ENCODE data around the gene HUNK.
"Not testable (repeated sequence)": the region's sequence is repeated elsewhere in the genome, so short reads cannot be mapped to it uniquely, and the experiment has no call there.

The HUNK gene

GRCh38 chr21:31872452-31873274 lies at the start of gene HUNK:
TSS of gene HUNK (plus strand) at chr21:31873020. CDS start at chr21:31873675, 655 bp downstream.
- DNase-seq (ENCODE audit: low read depth, low spot score): no peak

GRCh38 chr21:31829736-31830472 lies 42.9 kb upstream of the HUNK start:
- DNase-seq (ENCODE audit: low read depth, low spot score): no peak

DNA sequence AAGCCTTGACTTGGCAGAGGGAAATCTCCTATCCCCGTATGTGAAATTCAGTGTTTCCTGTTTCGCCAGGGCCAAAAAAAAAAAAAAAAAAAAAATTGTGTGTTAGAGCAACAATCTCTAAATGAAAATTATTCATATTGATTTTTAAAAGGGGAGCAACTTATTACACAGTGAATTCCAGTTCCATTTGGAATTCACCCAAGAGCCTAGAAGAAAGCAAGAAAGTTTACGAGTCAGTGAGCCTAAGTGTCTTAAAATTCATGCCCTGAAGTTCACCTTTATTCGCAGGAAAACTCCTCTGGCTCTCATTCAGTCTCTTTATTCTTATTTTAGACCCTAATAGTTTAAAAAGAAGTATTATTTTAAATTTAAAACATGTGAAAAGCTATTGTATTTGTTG lies 42.1 kb upstream of the HUNK start:
- no peak for DNase-seq (ENCODE audit: low read depth, low spot score)

DNA sequence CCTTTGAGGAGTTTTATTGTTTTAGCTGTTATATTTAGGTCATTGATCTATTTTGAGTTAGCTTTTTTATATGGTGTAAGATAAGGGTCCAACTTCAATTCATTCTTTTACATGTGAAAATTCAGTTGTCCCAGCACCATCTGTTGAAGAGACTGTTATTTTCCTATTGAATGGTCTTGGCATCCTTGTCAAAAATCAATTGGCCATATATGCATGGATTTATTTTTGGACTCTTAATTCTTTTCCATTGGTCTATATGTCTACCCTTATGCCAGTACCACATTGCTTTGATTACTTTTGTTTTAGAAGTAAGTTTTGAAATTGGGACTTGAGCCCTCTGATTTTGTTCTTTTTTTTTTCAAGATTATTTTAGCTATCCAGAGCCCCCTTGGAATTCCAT lies 35.8 kb upstream of the HUNK start:
- no peak for DNase-seq (ENCODE audit: low read depth, low spot score)

DNA sequence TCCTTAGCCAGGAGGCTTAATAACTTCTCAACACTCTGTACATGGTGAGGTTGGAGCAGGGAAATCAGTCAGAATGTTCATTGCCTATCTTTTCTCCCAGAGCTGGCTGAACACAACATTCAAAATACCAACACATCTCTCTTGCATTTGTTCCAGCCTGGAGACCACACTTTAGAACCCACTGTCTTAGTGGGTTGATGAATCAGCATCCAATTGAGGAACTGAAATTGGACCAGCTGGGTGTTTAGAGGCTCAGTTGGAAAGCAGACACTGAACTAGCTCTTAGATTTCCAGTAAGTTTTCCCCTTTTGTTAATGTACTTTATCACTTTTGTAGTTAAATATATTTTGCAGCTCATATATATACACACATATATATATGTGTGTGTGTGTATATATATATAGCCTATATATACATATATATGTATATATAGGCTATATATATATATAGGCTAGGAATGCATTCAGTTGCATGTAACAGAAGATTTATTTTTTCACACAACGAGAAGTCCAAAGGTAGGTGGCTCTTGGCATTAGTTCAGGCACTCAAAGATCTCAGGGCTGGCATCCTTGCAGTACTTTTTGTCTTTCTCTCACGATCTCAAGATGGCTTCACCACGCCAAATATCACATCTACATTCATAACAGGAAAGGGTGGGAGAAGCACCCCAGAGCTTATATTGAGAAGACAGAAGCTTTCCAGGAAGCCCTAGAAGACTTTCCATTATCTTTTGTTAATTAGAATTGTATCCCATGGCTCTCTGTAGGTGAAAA lies 35.0 kb upstream of the HUNK start:
- DNase-seq (ENCODE audit: low read depth, low spot score): no peak

DNA sequence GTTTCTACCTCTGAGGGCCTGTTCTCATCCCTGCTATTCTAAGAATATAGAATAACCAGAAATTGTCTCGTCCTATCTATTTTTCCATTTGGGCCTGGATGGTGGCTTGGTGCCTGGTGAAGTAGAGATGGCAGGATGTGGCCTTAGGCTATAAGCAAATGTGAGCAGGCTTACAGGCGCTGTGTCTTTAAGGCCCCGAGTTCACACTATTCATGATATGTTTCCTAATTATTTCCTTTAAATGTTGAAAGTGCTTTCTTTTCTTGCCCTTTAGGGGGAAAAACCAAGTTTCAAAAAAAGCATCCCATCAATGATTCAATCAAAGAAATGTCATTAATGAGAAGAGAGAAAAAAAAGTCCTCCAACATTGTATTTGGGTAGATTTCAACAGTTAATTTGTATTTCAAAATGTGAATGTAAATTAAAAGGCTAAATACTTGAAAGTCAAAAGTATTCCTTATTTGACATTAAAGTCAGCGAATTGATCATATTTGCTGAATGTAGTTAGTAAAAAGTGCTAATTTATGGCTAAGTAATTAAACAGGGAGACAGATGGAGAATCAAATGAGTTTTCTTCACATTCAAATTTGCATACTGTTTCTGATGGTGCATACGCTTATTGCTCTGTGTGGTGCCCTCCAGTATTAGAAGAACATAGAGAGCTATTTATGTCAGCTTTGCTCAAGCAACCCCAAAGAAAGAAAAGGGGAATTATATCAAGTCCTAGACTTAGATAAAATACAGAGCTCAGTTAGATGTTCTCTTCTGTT lies 34.0 kb upstream of the HUNK start:
- DNase-seq (ENCODE audit: low read depth, low spot score): no peak

DNA sequence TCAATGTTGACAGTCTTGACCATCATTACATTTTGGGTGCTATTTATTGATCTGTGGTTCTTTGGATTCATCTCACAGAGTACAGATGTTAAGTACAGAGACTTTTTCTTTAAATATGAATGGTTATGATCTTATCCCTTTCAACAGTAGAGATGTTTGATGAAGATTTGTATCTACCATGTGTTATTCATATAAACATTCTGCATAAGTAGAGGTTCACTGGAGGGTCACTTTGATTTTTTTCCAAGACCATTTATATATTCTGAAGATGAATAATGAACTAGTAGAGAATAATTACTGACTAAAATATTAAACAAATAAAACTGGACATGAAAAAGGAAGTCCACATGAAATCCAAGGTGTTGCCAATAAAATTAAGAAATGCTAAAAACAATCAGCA lies 28.6 kb upstream of the HUNK start:
- no peak for DNase-seq (ENCODE audit: low read depth, low spot score)

GRCh38 chr21:31845151-31845729 lies 27.6 kb upstream of the HUNK start:
- no peak for DNase-seq (ENCODE audit: low read depth, low spot score)

- no peak for DNase-seq (ENCODE audit: low read depth, low spot score)
Observed at GRCh38 chr21:31846690-31847089, 26.1 kb upstream of the HUNK start.

DNA sequence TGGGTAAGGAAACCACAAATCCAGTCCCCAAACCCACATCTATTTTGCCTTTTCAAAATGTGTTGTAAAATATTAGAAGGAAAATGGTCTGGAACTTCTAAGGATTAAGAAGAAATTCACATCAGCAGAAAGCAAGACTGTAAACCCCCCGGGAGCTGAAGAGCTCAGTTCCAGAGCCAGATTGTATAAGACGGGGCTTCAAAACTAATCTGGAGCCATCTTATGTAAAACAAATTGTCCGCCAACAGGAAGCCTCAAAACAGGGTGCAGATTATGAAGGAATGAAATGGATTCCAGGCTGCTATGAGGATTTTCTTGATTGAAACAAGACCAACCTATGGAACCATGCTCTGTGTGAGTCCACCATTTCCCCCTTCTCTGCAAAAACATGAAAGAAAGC lies 25.1 kb upstream of the HUNK start:
- no peak for DNase-seq (ENCODE audit: low read depth, low spot score)

GRCh38 chr21:31848326-31848985 lies 24.4 kb upstream of the HUNK start:
- DNase-seq (ENCODE audit: low read depth, low spot score): no peak

DNA sequence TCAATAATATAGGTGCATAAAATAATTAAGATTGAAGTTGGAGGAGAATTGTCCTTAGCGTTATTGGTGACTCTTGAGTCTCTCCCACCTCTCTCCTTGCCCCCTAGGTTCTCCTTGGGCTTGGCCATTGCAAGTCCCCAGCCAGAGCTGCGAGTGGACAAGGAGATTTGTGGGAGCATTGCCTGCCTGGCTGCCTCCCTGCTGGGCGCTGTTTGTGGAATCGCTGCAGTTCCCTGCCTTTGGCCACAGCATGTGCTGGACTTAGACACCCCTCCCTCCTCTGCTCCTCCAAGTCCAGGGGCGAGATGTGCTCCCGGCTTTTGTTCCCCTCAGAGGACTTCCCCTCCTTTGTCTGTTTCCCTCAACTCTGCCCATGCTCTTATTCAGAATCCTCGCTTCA lies 21.9 kb upstream of the HUNK start:
- no peak for DNase-seq (ENCODE audit: low read depth, low spot score)

- no peak for DNase-seq (ENCODE audit: low read depth, low spot score)
Observed at GRCh38 chr21:31855180-31855579, 17.6 kb upstream of the HUNK start.

DNA sequence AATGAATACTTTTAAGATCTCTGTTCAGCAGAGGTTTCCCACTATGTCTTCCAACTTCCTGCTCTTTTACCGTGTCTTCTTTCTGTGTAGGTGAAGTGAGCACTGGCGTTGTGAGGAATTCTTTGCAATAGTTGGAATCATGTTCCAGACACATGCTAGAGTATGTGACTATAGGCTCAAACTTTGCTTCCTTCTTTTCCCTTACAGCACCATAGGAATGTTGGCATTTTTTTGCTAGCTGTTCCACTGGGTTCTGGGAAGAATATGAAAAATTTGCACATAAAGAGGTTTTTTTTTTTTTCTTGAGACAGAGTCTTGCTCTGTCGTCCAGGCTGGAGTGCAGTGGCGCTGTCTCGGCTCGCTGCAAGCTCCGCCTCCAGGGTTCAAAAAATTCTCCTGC lies 15.7 kb upstream of the HUNK start:
- DNase-seq (ENCODE audit: low read depth, low spot score): no peak

GRCh38 chr21:31857631-31858030 lies 15.2 kb upstream of the HUNK start:
- not testable (repeated sequence) for DNase-seq (ENCODE audit: low read depth, low spot score)

- DNase-seq (ENCODE audit: low read depth, low spot score): no peak
Observed at GRCh38 chr21:31860851-31861250, 12.0 kb upstream of the HUNK start.

DNA sequence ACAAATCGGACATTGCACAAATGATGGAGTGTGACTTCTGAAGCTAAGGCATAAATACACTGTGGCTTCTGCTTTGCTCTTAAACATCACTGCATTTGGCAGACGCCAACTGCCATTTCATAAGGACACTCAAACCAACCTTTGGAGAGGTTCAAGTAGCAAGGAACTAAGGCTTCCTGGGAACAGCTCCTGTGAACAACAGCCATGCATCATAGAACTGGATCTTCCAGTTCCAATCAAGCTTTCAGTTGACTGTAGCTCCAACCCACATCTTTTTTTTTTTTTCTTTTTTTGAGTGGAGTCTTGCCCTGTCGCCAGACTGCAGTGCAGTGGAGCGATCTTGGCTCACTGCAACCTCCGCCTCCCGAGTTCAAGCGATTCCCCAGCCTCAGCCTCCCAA lies 10.7 kb upstream of the HUNK start:
- DNase-seq (ENCODE audit: low read depth, low spot score): no peak

DNA sequence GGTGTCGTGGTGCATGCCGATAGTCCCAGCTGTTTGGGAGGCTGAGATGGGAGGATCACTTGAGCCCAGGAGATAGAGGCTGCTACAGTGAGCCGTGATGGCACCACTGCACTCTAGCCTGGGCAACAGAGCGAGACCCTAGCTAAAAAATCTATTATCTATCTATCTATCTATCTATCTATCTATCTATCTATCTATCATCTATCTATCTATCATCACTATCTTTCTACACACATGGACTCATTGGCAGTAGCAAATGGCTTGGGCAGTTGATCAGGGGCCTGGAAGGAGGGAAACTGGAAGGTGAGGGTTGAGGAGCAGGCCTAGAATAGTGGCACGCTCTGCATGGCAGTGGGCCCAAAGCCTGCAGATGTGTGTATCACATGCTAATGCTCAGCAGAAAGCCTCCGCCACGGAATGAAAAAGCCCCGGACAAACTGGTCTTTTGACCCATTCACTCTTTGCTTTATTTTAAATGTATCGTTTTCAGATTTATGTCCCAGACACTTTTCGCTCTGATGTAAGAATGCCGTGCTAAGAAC lies 7.3 kb upstream of the HUNK start:
- DNase-seq (ENCODE audit: low read depth, low spot score): no peak

- peak; percentile 48 for DNase-seq (ENCODE audit: low read depth, low spot score)
Observed at GRCh38 chr21:31866077-31866511, 6.7 kb upstream of the HUNK start.

GRCh38 chr21:31869750-31870149 lies 3.1 kb upstream of the HUNK start:
- no peak for DNase-seq (ENCODE audit: low read depth, low spot score)

All from activated naive CD8-positive, alpha-beta T cell treated with anti-CD3 and anti-CD28 coated beads, Interleukin-2, amount 50 U/mL, for 16 hours (primary cell).